Measurements from ENCODE around the gene GNG7. TPM values are rescaled to one million over a fixed set of nuclear protein-coding genes. Genes with fewer than 3 reads are reported as not detected.
"Not testable (repeated sequence)": the region's sequence is repeated elsewhere in the genome, so short reads cannot be mapped to it uniquely, and the experiment has no call there.

GNG7 gene
- polyA plus RNA-seq, 1 experiment = 0.22 TPM

- Histone ChIP-seq H3K36me3 (ENCODE audit: control insufficient read depth, insufficient read depth, low read length) (no peaks in the 10 kb centered on the region), H3K4me3 (ENCODE audit: low read depth, low read length) (no peak overlapping the region), H3K27me3 (ENCODE audit: control insufficient read depth, insufficient read depth, low read length) (no peaks in the 10 kb centered on the region)
- POLR2A ChIA-PET = interaction anchor here (2.3 kb wide), 1 partner anchor 69 kb away, joined by 18 read pairs; the partner anchor contains the start of gene GADD45B
- no peak for DNase-seq (ENCODE audit: low read depth)
- TF ChIP-seq, protein P1, sequence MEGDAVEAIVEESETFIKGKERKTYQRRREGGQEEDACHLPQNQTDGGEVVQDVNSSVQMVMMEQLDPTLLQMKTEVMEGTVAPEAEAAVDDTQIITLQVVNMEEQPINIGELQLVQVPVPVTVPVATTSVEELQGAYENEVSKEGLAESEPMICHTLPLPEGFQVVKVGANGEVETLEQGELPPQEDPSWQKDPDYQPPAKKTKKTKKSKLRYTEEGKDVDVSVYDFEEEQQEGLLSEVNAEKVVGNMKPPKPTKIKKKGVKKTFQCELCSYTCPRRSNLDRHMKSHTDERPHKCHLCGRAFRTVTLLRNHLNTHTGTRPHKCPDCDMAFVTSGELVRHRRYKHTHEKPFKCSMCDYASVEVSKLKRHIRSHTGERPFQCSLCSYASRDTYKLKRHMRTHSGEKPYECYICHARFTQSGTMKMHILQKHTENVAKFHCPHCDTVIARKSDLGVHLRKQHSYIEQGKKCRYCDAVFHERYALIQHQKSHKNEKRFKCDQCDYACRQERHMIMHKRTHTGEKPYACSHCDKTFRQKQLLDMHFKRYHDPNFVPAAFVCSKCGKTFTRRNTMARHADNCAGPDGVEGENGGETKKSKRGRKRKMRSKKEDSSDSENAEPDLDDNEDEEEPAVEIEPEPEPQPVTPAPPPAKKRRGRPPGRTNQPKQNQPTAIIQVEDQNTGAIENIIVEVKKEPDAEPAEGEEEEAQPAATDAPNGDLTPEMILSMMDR (IDR thresholded peaks at IDR 0.05; ENCODE audit: insufficient read depth, low read depth, low read length) = no peak
- CTCF ChIA-PET = interaction anchor here (1.0 to 3.5 kb wide), 6 partner anchors 20 to 71 kb away, joined by 3 to 22 read pairs (median 4); partner anchors contain the start of gene GADD45B
These were observed 157.7 kb downstream of the GNG7 start for GRCh38 chr19:2544576-2545415.

DNA sequence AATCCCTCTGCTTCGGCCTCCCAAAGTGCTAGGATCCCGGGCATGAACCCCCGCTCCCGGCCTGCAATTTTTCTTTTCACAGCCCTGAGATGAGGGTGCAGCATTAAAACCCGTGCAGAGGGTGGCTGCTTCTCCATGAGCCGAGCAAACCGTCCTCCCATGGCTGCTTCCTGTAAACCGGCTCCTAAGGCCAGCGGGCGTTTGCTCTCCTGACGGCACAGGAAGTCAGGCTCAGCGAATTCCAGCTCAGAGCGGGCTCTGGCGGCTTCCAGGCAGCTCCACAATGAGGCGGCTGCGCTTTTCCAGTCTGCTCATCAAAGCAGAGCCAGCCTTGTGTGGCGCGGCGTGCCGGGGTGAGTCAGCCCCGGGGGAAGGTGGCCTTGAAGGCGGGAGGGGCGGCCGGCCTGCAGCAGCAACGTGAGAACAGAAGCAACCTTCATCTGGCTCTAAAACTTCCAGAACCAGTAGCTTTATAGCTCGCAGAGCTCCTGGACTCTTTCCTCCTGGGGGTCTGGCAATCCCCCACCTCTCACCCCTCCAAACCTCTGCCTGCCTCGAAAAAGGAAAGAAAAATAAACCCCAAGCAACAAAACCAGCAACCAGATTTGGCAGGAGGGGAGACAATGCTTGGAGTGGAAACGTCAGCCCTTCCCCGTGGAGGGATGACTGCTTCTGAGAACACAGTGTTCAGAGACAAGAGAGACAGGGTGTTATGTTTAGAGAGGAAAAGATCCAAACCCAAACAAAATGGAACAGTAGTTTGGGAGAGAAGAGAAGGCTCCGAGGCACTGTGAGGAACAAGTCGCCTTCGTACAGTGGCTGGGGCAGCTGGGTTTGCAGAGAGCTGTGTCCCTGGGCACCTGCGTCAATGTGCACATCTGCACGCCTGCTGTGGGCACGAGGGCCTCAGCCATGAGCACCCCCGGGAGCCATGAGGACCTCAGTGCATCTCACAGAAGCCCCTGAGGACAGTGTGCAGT is 158.7 kb downstream of the GNG7 start:
- ChIA-PET POLR2A (interaction anchor here (0.6 to 2.3 kb wide), 3 partner anchors 66 to 68 kb away, joined by 3 to 18 read pairs (median 4); partner anchors contain the start of gene GADD45B), CTCF (interaction anchor here (0.8 to 3.5 kb wide), 10 partner anchors 19 to 71 kb away, joined by 3 to 22 read pairs (median 4); partner anchors contain the start of gene GADD45B)
- H3K36me3 ChIP-seq (ENCODE audit: control insufficient read depth, insufficient read depth, low read length) = no peaks in the 10 kb centered on the region
- peak; percentile 91 for DNase-seq (ENCODE audit: low read depth)
- no peaks in the 10 kb centered on the region for H3K27me3 ChIP-seq (ENCODE audit: control insufficient read depth, insufficient read depth, low read length)
- TF ChIP-seq, protein P1 (IDR thresholded peaks at IDR 0.05; ENCODE audit: insufficient read depth, low read depth, low read length) = peak; percentile 52
- no peak overlapping the region for H3K4me3 ChIP-seq (ENCODE audit: low read depth, low read length)

GRCh38 chr19:2543072-2543462 is 159.4 kb downstream of the GNG7 start:
- DNase-seq (ENCODE audit: low read depth); H3K36me3 ChIP-seq (ENCODE audit: control insufficient read depth, insufficient read depth, low read length); H3K4me3 ChIP-seq (ENCODE audit: low read depth, low read length); H3K27me3 ChIP-seq (ENCODE audit: control insufficient read depth, insufficient read depth, low read length): not testable (repeated sequence)
- CTCF ChIA-PET = interaction anchor here (0.8 to 3.5 kb wide), 7 partner anchors 18 to 72 kb away, joined by 3 to 22 read pairs (median 4); no protein-coding TSS in a partner anchor
- POLR2A ChIA-PET = interaction anchor here (0.6 to 2.3 kb wide), 3 partner anchors 65 to 68 kb away, joined by 3 to 18 read pairs (median 4); partner anchors contain the start of gene GADD45B

DNA sequence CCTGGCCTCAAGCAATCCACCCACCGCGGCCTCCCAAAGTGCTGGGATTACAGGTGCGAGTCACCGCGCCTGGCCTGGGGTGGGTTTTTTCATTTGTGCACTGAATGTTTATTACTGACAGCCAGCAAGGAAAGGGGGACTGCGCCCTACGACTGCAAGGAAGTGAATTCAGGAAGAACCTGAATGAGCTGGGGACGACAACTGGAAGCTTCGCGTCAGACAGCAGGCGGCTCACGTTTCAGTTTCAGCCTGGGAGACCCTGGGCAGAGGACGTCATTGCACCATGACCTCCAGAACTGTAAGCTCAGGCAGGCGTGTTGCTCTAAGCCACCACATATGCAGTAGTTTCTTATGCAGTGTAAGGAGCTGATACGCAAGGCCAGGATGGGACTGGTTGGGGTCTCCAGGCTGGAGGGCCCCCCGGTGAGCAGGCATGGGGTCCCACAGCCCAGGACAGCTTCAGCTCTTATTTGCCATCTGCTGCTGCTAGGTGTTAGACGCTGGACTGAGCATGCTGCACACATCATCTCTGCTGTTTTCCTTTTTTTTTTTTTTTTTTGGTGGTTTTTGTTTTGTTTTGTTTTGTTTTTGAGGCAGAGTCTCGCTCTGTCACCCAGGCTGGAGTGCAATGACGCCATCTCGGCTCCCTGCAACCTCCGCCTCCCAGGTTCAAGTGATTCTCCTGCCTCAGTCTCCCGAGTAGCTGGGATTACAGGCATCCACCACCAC is 160.0 kb downstream of the GNG7 start:
- CTCF ChIA-PET = interaction anchor here (0.5 to 3.5 kb wide), 5 partner anchors 36 to 71 kb away, joined by 3 to 22 read pairs (median 4); no protein-coding TSS in a partner anchor

More for the DNA sequence above, 160.0 kb downstream of the GNG7 start:
- H3K27me3 ChIP-seq (ENCODE audit: control insufficient read depth, insufficient read depth, low read length) = no peaks in the 10 kb centered on the region
- no peak overlapping the region for H3K4me3 ChIP-seq (ENCODE audit: low read depth, low read length)
- POLR2A ChIA-PET = interaction anchor here (0.6 to 2.3 kb wide), 2 partner anchors 67 to 69 kb away, joined by 3 to 18 read pairs; partner anchors contain the start of gene GADD45B
- TF ChIP-seq, protein P1 (IDR thresholded peaks at IDR 0.05; ENCODE audit: insufficient read depth, low read depth, low read length) = no peak
- DNase-seq (ENCODE audit: low read depth) = no peak
- H3K36me3 ChIP-seq (ENCODE audit: control insufficient read depth, insufficient read depth, low read length) = no peaks in the 10 kb centered on the region

Data from BJ (cell line).